Measurements from ENCODE around the gene HSPB7.

The HSPB7 gene

GRCh38 chr1:15973772-15974171 is 44.1 kb downstream of the HSPB7 start:
- DNase-seq, result no peak

- no peak for DNase-seq
Observed at GRCh38 chr1:15972409-15972808, 45.4 kb downstream of the HSPB7 start.

- DNase-seq, result no peak
Observed at GRCh38 chr1:15970911-15971310, 46.9 kb downstream of the HSPB7 start.

GRCh38 chr1:15969321-15969880 is 48.4 kb downstream of the HSPB7 start:
- DNase-seq, result no peak

- no peak for DNase-seq
Observed at GRCh38 chr1:15968172-15968571, 49.7 kb downstream of the HSPB7 start.

GRCh38 chr1:15966956-15967344 is 50.9 kb downstream of the HSPB7 start:
- DNase-seq, result no peak

GRCh38 chr1:15966081-15966955 is 51.5 kb downstream of the HSPB7 start:
- DNase-seq, result no peak

- DNase-seq, result no peak
Observed at GRCh38 chr1:15965228-15965767, 52.5 kb downstream of the HSPB7 start.
